Breast epithelium (tissue), 4 donors: Measurements from ENCODE around the gene DYRK1A. TPM values are rescaled to one million over a fixed set of nuclear protein-coding genes. Genes with fewer than 3 reads are reported as not detected.

Experiments
- DNase-seq, 2 donors: peaks; one replicate each; pipeline ENCODE4 v3.0.0-alpha.2; 2019; ENCODE audit warnings: low spot score in 2 of 2
- H3K27ac ChIP-seq, 2 donors: fragments of 200-600 bp; sonication (generic) in 1 of 2; one replicate each; pipeline ENCODE4 v1.5.1; 2016 to 2019; ENCODE audit warnings: mild to moderate bottlenecking in 1 of 2
- H3K27me3 ChIP-seq, 2 donors: fragments of 200-600 bp; sonication (generic) in 1 of 2; one replicate each; pipeline versions ENCODE4 v1.5.1 to v1.6.0; 2017 to 2019; ENCODE audit warnings: control low read depth in 1 of 2, mild to moderate bottlenecking in 1 of 2
- H3K36me3 ChIP-seq: fragments of 200-600 bp; one replicate; pipeline ENCODE4 v1.5.1; 2019
- H3K4me1 ChIP-seq, 2 donors: fragments of 200-600 bp; sonication (generic); one replicate each; pipeline ENCODE4 v1.5.1; 2016 to 2019; ENCODE audit warnings: control low read depth in 1 of 2
- H3K4me3 ChIP-seq, 3 donors: fragments of 200-600 bp; sonication (generic); 1 replicate in 2 of 3; 2 replicates in 1 of 3; pipeline ENCODE4 v1.5.1; 2016 to 2019; ENCODE audit warnings: mild to moderate bottlenecking in 3 of 3, moderate library complexity in 2 of 3
- H3K9me3 ChIP-seq, 2 donors: fragments of 200-600 bp; sonication (generic) in 1 of 2; one replicate each; pipeline ENCODE4 v1.5.1; 2016 to 2019; ENCODE audit warnings: control low read depth in 1 of 2
- POLR2A ChIP-seq: fragments of 450-650 bp; IDR thresholded peaks from one replicate; pipeline ENCODE4 v1.6.1; 2016; ENCODE audit warnings: antibody characterized with exemption, mild to moderate bottlenecking, moderate library complexity
- POLR2AphosphoS5 ChIP-seq, 3 donors: sonication (generic); formaldehyde crosslinking; IDR thresholded peaks; one replicate each; pipeline ENCODE4 v1.6.1; 2017; ENCODE audit warnings: antibody characterized with exemption in 3 of 3
- intact Hi-C: fragments of 100-400 bp; cut with DNase I; formaldehyde crosslinking; loops from one replicate; pipeline ENCODE4 v1.15.1; 2023; ENCODE audit warnings: low total_unique reads
- total RNA-seq, 3 donors: library from RNA; depleted of rRNA; stranded (reverse); fragments of >200 nt; gene quantifications; one replicate each; pipeline ENCODE4 v1.1.0, GENCODE V29; 2016
- TF ChIP-seq, protein P1 (sequence below), 3 donors: fragments of 450-650 bp; IDR thresholded peaks; one replicate each; pipeline ENCODE4 v1.5.1; 2016 to 2017; ENCODE audit warnings: antibody characterized with exemption in 3 of 3, mild to moderate bottlenecking in 3 of 3, moderate library complexity in 3 of 3

Gene DYRK1A
- total RNA-seq, 3 donors from 2014 or later, result 71.7 to 138 (median 93.1) TPM

DNA sequence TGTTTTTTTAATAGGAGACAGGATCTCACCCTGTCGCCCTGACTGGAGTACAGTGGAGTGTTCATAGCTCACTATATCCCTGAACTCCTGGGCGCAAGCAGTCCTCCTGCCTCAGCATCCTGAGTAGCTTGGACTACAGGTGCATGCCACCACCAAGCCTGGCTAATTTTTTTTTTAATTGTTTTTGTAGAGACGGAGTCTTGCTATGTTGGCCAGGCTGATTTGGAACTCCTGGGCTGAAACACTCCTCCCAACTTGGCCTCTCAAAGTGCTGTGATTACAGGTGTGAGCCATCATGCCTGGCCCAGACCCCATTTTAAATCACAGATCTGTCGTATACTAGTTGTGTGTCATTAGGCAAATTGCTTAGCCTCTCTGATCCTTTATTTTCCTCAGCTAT lies 161.1 kb downstream of the DYRK1A start:
- intact Hi-C loops, result no loop called here
- Histone ChIP-seq H3K36me3 (no peaks in the 10 kb centered on the region), H3K9me3 (no peaks in the 10 kb centered on the region), H3K27me3 (no peaks in the 10 kb centered on the region), H3K4me1 (no peaks in the 10 kb centered on the region), H3K4me3 (no peak overlapping the region), H3K27ac (no peak overlapping the region)
- TF ChIP-seq POLR2A, result no peak
- TF ChIP-seq, protein P1, sequence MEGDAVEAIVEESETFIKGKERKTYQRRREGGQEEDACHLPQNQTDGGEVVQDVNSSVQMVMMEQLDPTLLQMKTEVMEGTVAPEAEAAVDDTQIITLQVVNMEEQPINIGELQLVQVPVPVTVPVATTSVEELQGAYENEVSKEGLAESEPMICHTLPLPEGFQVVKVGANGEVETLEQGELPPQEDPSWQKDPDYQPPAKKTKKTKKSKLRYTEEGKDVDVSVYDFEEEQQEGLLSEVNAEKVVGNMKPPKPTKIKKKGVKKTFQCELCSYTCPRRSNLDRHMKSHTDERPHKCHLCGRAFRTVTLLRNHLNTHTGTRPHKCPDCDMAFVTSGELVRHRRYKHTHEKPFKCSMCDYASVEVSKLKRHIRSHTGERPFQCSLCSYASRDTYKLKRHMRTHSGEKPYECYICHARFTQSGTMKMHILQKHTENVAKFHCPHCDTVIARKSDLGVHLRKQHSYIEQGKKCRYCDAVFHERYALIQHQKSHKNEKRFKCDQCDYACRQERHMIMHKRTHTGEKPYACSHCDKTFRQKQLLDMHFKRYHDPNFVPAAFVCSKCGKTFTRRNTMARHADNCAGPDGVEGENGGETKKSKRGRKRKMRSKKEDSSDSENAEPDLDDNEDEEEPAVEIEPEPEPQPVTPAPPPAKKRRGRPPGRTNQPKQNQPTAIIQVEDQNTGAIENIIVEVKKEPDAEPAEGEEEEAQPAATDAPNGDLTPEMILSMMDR (IDR thresholded peaks at IDR 0.05), result no peak
- TF ChIP-seq POLR2AphosphoS5 (IDR thresholded peaks at IDR 0.05), result no peak
- no peak for DNase-seq

DNA sequence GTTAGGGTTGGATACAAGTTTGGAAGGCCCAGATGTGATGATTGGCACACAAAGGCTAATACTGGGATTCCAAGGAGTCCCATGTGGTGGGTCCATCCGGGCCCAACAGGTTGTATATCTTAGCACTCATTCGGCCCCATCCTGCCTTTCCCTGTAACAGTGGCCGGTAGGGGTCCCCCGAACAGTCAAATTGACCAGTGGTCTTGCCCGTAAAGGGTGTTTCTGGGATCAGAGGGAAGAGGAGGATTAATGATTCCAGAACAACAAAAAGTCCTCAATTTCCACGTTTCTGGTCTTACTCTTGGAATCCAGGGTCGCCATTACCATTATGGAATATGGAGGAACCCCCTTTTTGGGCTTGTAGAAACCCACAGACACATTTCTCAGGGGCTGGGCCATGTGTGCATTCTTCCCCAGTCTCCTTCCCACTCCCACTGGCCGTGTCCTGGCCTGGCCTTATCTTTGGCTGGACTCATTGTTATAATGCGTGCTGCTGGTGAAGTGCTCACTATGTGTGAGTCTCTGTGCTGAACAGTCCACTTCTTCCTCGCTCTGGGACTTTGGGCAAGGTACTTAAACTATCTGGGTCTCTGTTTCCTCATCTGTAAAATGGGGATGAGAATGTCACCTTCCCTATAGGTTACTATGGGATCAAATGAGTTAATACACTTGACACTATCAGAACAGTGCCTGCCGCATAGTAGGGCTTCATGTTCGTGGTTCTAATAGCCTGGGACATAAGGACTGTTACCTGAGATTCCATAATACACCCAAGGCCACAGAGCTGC lies 161.8 kb downstream of the DYRK1A start:
- H3K4me3 ChIP-seq, result no peak overlapping the region
- TF ChIP-seq POLR2AphosphoS5 (IDR thresholded peaks at IDR 0.05) (no peak), POLR2A (no peak)
- TF ChIP-seq, protein P1 (IDR thresholded peaks at IDR 0.05), result no peak
- peaks cover 0 to 1% of the 10 kb centered on the region in 2 donors for H3K27me3 ChIP-seq
- H3K36me3 ChIP-seq, result no peaks in the 10 kb centered on the region
- no peak for DNase-seq
- no peaks in the 10 kb centered on the region for H3K9me3 ChIP-seq
- H3K4me1 ChIP-seq, result no peaks in the 10 kb centered on the region
- no peak overlapping the region for H3K27ac ChIP-seq
- intact Hi-C loops, result no loop called here

DNA sequence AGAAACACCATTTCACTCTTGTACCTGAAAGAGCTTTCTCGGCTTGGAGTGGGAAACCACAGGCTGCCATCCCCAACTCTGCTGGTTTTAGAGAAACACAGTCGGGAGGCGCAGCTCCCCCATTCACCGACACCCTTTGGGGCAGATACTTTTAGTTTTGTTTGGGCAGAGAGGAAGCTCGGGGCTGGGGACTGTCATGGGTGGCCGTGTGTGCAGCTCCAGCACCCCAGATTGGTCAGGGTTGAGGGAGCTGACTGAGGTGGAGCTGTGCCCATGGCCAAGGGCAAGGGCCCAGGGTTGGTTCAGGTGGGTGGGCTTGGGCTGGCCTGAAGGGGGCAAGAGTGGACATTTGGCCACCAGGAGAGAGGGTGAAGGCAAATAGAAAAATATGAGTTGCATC lies 163.1 kb downstream of the DYRK1A start:
- H3K36me3 ChIP-seq, result no peaks in the 10 kb centered on the region
- no peak for DNase-seq
- intact Hi-C loops, result no loop called here
- H3K4me1 ChIP-seq, result no peaks in the 10 kb centered on the region
- no peak for TF ChIP-seq POLR2AphosphoS5 (IDR thresholded peaks at IDR 0.05)
- no peaks in the 10 kb centered on the region for H3K9me3 ChIP-seq
- no peak overlapping the region for H3K4me3 ChIP-seq
- H3K27ac ChIP-seq, result no peak overlapping the region
- peaks cover 0 to 3% of the 10 kb centered on the region in 2 donors for H3K27me3 ChIP-seq

DNA sequence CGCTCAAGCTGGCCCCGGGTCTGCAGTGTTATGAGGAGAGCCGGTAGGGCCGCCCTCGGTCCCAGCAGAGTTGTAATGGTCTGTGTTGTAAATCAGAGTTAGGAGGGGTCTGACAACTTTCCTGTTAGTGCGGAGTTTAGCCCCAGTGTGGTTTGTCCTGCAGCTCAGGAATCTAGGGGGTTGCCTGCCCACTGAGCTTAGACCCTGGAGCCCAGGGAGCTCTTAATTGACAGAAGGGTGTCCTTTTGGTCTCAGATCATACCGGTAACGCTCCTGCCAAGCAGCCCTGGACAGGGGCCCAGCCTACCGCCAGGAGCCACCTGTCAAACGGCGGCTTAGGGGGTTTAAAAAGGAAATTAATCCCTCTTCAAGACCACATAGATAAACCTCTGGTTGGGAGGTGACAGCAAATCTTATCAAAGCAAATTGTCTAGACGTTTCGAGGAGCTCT lies 164.4 kb downstream of the DYRK1A start:
- H3K4me3 ChIP-seq, result no peak overlapping the region
- peaks cover 0 to 3% of the 10 kb centered on the region in 2 donors for H3K27me3 ChIP-seq

DNA sequence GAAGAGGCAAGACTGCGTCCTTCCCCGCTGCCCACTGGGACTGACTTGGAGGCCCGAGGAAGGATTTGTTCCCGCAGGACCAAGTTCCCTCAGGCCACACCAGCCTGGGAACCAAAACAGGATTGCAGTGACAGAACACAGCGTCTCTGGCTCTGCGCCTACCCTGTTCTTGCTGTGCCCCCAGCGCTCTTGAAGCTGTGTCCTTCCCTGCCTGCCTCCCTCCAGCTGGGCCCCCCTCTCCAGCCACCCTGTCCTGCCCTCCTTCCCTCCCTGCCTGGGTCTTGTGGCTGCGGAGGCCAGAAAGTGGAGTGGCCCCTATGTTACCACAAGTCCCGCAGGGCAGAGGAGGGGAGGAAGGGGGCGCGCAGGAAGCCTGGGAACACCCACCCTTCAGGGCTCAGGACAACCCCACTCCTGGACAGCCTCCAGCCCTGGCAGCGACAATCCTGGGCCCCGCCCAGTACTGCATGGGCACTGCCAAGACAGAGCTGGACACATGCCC lies 164.9 kb downstream of the DYRK1A start:
- no peak overlapping the region for H3K4me3 ChIP-seq
- intact Hi-C loops, result no loop called here
- H3K27ac ChIP-seq, result peak overlapping the region in 1 of 2 donors; percentile 11

More for the DNA sequence above, 164.4 kb downstream of the DYRK1A start:
- TF ChIP-seq POLR2AphosphoS5 (IDR thresholded peaks at IDR 0.05) (no peak), POLR2A (no peak)
- TF ChIP-seq, protein P1 (IDR thresholded peaks at IDR 0.05), result no peak
- DNase-seq, result no peak
- Histone ChIP-seq H3K4me1 (no peaks in the 10 kb centered on the region), H3K36me3 (no peaks in the 10 kb centered on the region), H3K27ac (no peak overlapping the region), H3K9me3 (peaks cover 0 to 11% of the 10 kb centered on the region in 2 donors)
- intact Hi-C loops, result no loop called here

More for the DNA sequence above, 164.9 kb downstream of the DYRK1A start:
- Histone ChIP-seq H3K4me1 (no peaks in the 10 kb centered on the region), H3K36me3 (no peaks in the 10 kb centered on the region), H3K27me3 (peaks cover 0 to 3% of the 10 kb centered on the region in 2 donors), H3K9me3 (peaks cover 0 to 17% of the 10 kb centered on the region in 2 donors)
- no peak for DNase-seq
- TF ChIP-seq POLR2A, result no peak
- TF ChIP-seq, protein P1 (IDR thresholded peaks at IDR 0.05), result no peak
- no peak for TF ChIP-seq POLR2AphosphoS5 (IDR thresholded peaks at IDR 0.05)
